Neuronal stem cell (in vitro differentiated cells): Measurements from ENCODE around the gene CATSPERD.

Experiments used
- DNase-seq: peaks from one replicate; pipeline ENCODE4 v3.0.0-alpha.2; 2013; ENCODE audit warnings: low spot score
- H2AFZ ChIP-seq: one replicate; pipeline ENCODE4 v1.6.1; 2013; ENCODE audit warnings: mild to moderate bottlenecking, low read length, inconsistent platforms
- H2AK5ac ChIP-seq: 2 replicates; pipeline ENCODE4 v1.6.1; 2013; ENCODE audit warnings: low read depth, mild to moderate bottlenecking, inconsistent platforms, low read length, moderate library complexity, mixed read lengths
- H2BK120ac ChIP-seq: 2 replicates; pipeline ENCODE4 v1.6.1; 2013; ENCODE audit warnings: low read depth, mild to moderate bottlenecking, inconsistent platforms, low read length, moderate library complexity, mixed read lengths
- H2BK12ac ChIP-seq: one replicate; pipeline ENCODE4 v1.6.1; 2013; ENCODE audit warnings: low read length, inconsistent platforms
- H2BK15ac ChIP-seq: 2 replicates; pipeline ENCODE4 v1.6.1; 2013; ENCODE audit warnings: mild to moderate bottlenecking, low read length, inconsistent platforms, mixed read lengths
- H2BK5ac ChIP-seq: one replicate; pipeline ENCODE4 v1.6.1; 2013; ENCODE audit warnings: inconsistent platforms, mild to moderate bottlenecking, low read length, moderate library complexity
- H3K14ac ChIP-seq: one replicate; pipeline ENCODE4 v1.6.1; 2013; ENCODE audit warnings: low read length, inconsistent platforms
- H3K18ac ChIP-seq: 2 replicates; pipeline ENCODE4 v1.6.1; 2013; ENCODE audit warnings: low read length, inconsistent platforms
- H3K23ac ChIP-seq: 2 replicates; pipeline ENCODE4 v1.6.1; 2013; ENCODE audit warnings: low read depth, mild to moderate bottlenecking, mixed read lengths, low read length, inconsistent platforms; ENCODE audit not compliant: poor library complexity
- H3K27ac ChIP-seq: replicated peaks from 3 replicates; pipeline ENCODE4 v1.5.1; 2013; ENCODE audit warnings: low read length, inconsistent platforms
- H3K27me3 ChIP-seq, 3 experiments: 2 replicates each; pipeline ENCODE4 v1.6.1; 2013; ENCODE audit warnings: low read length in 3 of 3, mild to moderate bottlenecking in 2 of 3, inconsistent platforms in 1 of 3, low read depth in 1 of 3, mixed read lengths in 1 of 3, moderate library complexity in 1 of 3; ENCODE audit not compliant: control insufficient read depth in 3 of 3, insufficient read depth in 3 of 3
- H3K36me3 ChIP-seq, 2 donors: replicated peaks in 1 of 2; 2 replicates each; pipeline ENCODE4 v1.6.1; 2013; ENCODE audit warnings: low read length in 2 of 2; ENCODE audit not compliant: control insufficient read depth in 2 of 2, insufficient read depth in 2 of 2
- H3K4ac ChIP-seq: 2 replicates; pipeline ENCODE4 v1.6.1; 2013; ENCODE audit warnings: inconsistent platforms, mild to moderate bottlenecking, low read length, moderate library complexity
- H3K4me1 ChIP-seq, 2 donors: 1 replicate in 1 of 2; 2 replicates in 1 of 2; pipeline ENCODE4 v1.6.1; 2013; ENCODE audit warnings: low read length in 2 of 2, low read depth in 1 of 2; ENCODE audit not compliant: control insufficient read depth in 2 of 2, insufficient read depth in 1 of 2
- H3K4me2 ChIP-seq: one replicate; pipeline ENCODE4 v1.6.1; 2013; ENCODE audit warnings: mild to moderate bottlenecking, low read length, inconsistent platforms; ENCODE audit not compliant: insufficient read depth, poor library complexity, severe bottlenecking
- H3K4me3 ChIP-seq, 2 donors: 2 replicates each; pipeline ENCODE4 v1.5.1; 2013; ENCODE audit warnings: low read length in 2 of 2, mild to moderate bottlenecking in 2 of 2, inconsistent platforms in 1 of 2, moderate library complexity in 1 of 2
- H3K79me1 ChIP-seq: one replicate; pipeline ENCODE4 v1.6.1; 2013; ENCODE audit warnings: low read depth, mild to moderate bottlenecking, inconsistent platforms, low read length, moderate library complexity
- H3K9ac ChIP-seq: one replicate; pipeline ENCODE4 v1.6.1; 2013; ENCODE audit warnings: mild to moderate bottlenecking, low read depth, low read length, inconsistent platforms; ENCODE audit not compliant: poor library complexity
- H3K9me3 ChIP-seq, 2 donors: replicated peaks in 1 of 2; 2 replicates each; pipeline versions ENCODE3 to v1.6.1; 2013; ENCODE audit warnings: low read length in 2 of 2, mild to moderate bottlenecking in 2 of 2, inconsistent platforms in 1 of 2, low read depth in 1 of 2, mixed read lengths in 1 of 2, moderate library complexity in 1 of 2; ENCODE audit not compliant: control insufficient read depth in 2 of 2, insufficient read depth in 1 of 2
- H4K8ac ChIP-seq: one replicate; pipeline ENCODE4 v1.6.1; 2013; ENCODE audit warnings: low read depth, mild to moderate bottlenecking, inconsistent platforms, low read length, moderate library complexity
- H4K91ac ChIP-seq: one replicate; pipeline ENCODE4 v1.6.1; 2013; ENCODE audit warnings: low read length, low read depth, mild to moderate bottlenecking, inconsistent platforms; ENCODE audit not compliant: poor library complexity
- WGBS, 2 donors: extraction: QIAGEN DNeasy Blood & Tissue Kit; methylation state at CpG; one replicate each; pipeline ENCODE4 v1.1.7; 2013; ENCODE audit warnings: missing lambda C conversion rate in 2 of 2, mixed read lengths in 1 of 2; ENCODE audit not compliant: insufficient read length in 2 of 2, insufficient replicate concordance in 1 of 2; ENCODE audit errors: extremely low coverage in 2 of 2; 5-methylcytosine and 5-hydroxymethylcytosine counted together

CATSPERD gene

DNA sequence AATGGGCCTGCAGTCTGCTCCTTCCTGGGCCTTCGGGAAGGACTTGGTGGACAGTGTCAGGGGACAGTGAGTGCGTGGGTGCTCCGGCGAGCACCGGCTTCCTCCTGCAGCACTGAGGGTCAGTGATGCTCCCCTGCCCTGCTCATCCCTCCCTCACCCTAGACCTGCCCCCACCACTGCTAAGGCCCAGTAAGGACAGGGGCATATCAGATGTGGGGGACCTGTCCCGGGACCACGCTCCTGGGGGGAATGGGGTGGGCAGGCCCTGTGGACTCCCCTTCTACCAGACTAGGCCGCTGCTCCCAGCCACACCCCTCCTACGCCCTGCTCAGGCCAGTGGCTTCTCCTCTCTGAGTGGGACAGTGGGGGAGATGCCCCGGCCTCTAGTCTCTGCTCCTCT lies 43.3 kb upstream of the CATSPERD start:
- H3K27ac ChIP-seq, result no peak overlapping the region

GRCh38 chr19:5677580-5677979 lies 42.9 kb upstream of the CATSPERD start:
- Histone ChIP-seq H3K4me3 (no peak overlapping the region), H3K18ac (no peak overlapping the region), H2BK5ac (peak overlapping the region; percentile 75), H3K23ac (peak overlapping the region; percentile 65), H2BK12ac (no peak overlapping the region), H2AFZ (no peak overlapping the region), H4K8ac (no peak overlapping the region), H3K36me3 (peaks cover 3 to 21% of the 10 kb centered on the region in 2 donors), H4K91ac (no peak overlapping the region), H2BK15ac (no peak overlapping the region), H3K4me1 (peaks cover 10 to 23% of the 10 kb centered on the region in 2 donors), H3K27me3 (no peaks in the 10 kb centered on the region), H3K4me2 (no peak overlapping the region), H3K79me1 (peaks cover 17% of the 10 kb centered on the region), H2BK120ac (no peak overlapping the region), H2AK5ac (no peak overlapping the region), H3K4ac (no peak overlapping the region), H3K27ac (no peak overlapping the region), H3K9me3 (peaks cover 0 to 1% of the 10 kb centered on the region in 2 donors), H3K14ac (no peak overlapping the region), H3K9ac (peak overlapping the region; percentile 21)
- no peak for DNase-seq
- no CpG with 5 or more reads among the region's 9 CpGs for WGBS, 2 donors

More for the DNA sequence above, 43.3 kb upstream of the CATSPERD start:
- H4K91ac ChIP-seq, result no peak overlapping the region
- no peak overlapping the region for H2BK12ac ChIP-seq
- H4K8ac ChIP-seq, result no peak overlapping the region
- peak overlapping the region; percentile 75 for H2BK5ac ChIP-seq
- H3K4me1 ChIP-seq, result peaks cover 10 to 19% of the 10 kb centered on the region in 2 donors
- H3K27me3 ChIP-seq, result no peaks in the 10 kb centered on the region
- no peak overlapping the region for H2AK5ac ChIP-seq
- H3K79me1 ChIP-seq, result peaks cover 17% of the 10 kb centered on the region
- no peak overlapping the region for H3K9ac ChIP-seq
- H3K4ac ChIP-seq, result no peak overlapping the region
- no peak overlapping the region for H2BK15ac ChIP-seq
- no peak overlapping the region for H3K4me3 ChIP-seq
- H2BK120ac ChIP-seq, result no peak overlapping the region
- no CpG with 5 or more reads among the region's 10 CpGs for WGBS, 2 donors
- peaks cover 0 to 1% of the 10 kb centered on the region in 2 donors for H3K9me3 ChIP-seq
- peaks cover 3 to 21% of the 10 kb centered on the region in 2 donors for H3K36me3 ChIP-seq
- no peak overlapping the region for H2AFZ ChIP-seq
- H3K23ac ChIP-seq, result peak overlapping the region; percentile 65
- H3K14ac ChIP-seq, result no peak overlapping the region
- H3K18ac ChIP-seq, result no peak overlapping the region
- no peak for DNase-seq
- no peak overlapping the region for H3K4me2 ChIP-seq

- no peak overlapping the region for H2BK120ac ChIP-seq
- H3K14ac ChIP-seq, result no peak overlapping the region
- H4K8ac ChIP-seq, result no peak overlapping the region
- H2AK5ac ChIP-seq, result peak overlapping the region; percentile 35
- H3K27me3 ChIP-seq, result no peaks in the 10 kb centered on the region
- no peak overlapping the region for H2BK12ac ChIP-seq
- no peak overlapping the region for H2BK15ac ChIP-seq
- peaks cover 0 to 1% of the 10 kb centered on the region in 2 donors for H3K9me3 ChIP-seq
- H3K9ac ChIP-seq, result no peak overlapping the region
- H2AFZ ChIP-seq, result no peak overlapping the region
- peaks cover 3 to 19% of the 10 kb centered on the region in 2 donors for H3K36me3 ChIP-seq
- H3K4me1 ChIP-seq, result peaks cover 10 to 23% of the 10 kb centered on the region in 2 donors
- no peak overlapping the region for H3K27ac ChIP-seq
- H4K91ac ChIP-seq, result no peak overlapping the region
- H2BK5ac ChIP-seq, result peak overlapping the region; percentile 75
- no peak overlapping the region for H3K18ac ChIP-seq
- peaks cover 17% of the 10 kb centered on the region for H3K79me1 ChIP-seq
- DNase-seq, result no peak
- no CpG with 5 or more reads among the region's 22 CpGs for WGBS, 2 donors
- no peak overlapping the region for H3K23ac ChIP-seq
- no peak overlapping the region for H3K4ac ChIP-seq
- H3K4me3 ChIP-seq, result no peak overlapping the region
- H3K4me2 ChIP-seq, result no peak overlapping the region
Observed at GRCh38 chr19:5678071-5678718, 42.2 kb upstream of the CATSPERD start.

GRCh38 chr19:5679289-5680083 lies 41.0 kb upstream of the CATSPERD start:
- Histone ChIP-seq H2BK15ac (peak overlapping the region; percentile 25), H3K27ac (no peak overlapping the region), H3K23ac (peak overlapping the region; percentile 29), H2AK5ac (peak overlapping the region; percentile 94), H3K27me3 (no peaks in the 10 kb centered on the region), H3K79me1 (peaks cover 17% of the 10 kb centered on the region), H2BK5ac (peak overlapping the region; percentile 2), H3K4ac (no peak overlapping the region), H3K9me3 (peaks cover 0 to 1% of the 10 kb centered on the region in 2 donors), H4K91ac (no peak overlapping the region), H2AFZ (peak overlapping the region; percentile 96), H3K18ac (peak overlapping the region; percentile 92), H3K36me3 (peaks cover 2 to 12% of the 10 kb centered on the region in 2 donors), H4K8ac (no peak overlapping the region), H3K4me3 (peak overlapping the region; percentile 63 to 87), H3K4me1 (peaks cover 10 to 23% of the 10 kb centered on the region in 2 donors), H2BK120ac (no peak overlapping the region), H3K14ac (no peak overlapping the region), H2BK12ac (no peak overlapping the region), H3K9ac (peak overlapping the region; percentile 89), H3K4me2 (peak overlapping the region; percentile 82)
- no CpG with 5 or more reads among the region's 26 CpGs for WGBS, 2 donors
- DNase-seq, result no peak
